Dendritic cell treated with granulocyte-macrophage colony-stimulating factor and Interleukin-4, amounts not matched to agents 40 ng/mL and 50 ng/mL, for 4 days (primary cell): ENCODE data around the gene ANXA2.
"Not testable (repeated sequence)": the region's sequence is repeated elsewhere in the genome, so short reads cannot be mapped to it uniquely, and the experiment has no call there.

ENCODE experiments used
- H3K27ac Mint-ChIP-seq: one replicate; pipeline ENCODE4 v1.8.0; 2022; ENCODE audit warnings: mild to moderate bottlenecking, mixed read lengths
- H3K27me3 Mint-ChIP-seq: one replicate; pipeline ENCODE4 v1.8.0; 2022; ENCODE audit warnings: mild to moderate bottlenecking, mixed read lengths
- H3K36me3 Mint-ChIP-seq: one replicate; pipeline ENCODE4 v1.8.0; 2022; ENCODE audit warnings: low read depth, mixed read lengths
- H3K4me1 Mint-ChIP-seq: one replicate; pipeline ENCODE4 v1.8.0; 2022; ENCODE audit warnings: low read depth, mixed read lengths
- H3K4me3 Mint-ChIP-seq: one replicate; pipeline ENCODE4 v1.8.0; 2022; ENCODE audit warnings: mild to moderate bottlenecking, moderate library complexity, mixed read lengths
- H3K9me3 Mint-ChIP-seq: one replicate; pipeline ENCODE4 v1.8.0; 2022; ENCODE audit warnings: mixed read lengths
- intact Hi-C: fragments of 100-400 bp; cut with micrococcal nuclease; formaldehyde crosslinking; loops from one replicate; pipeline ENCODE4 v1.15.0; 2022

ANXA2 gene

GRCh38 chr15:60404351-60404750 lies 6.6 kb upstream of the ANXA2 start:
- H3K27ac Mint-ChIP-seq, intact Hi-C loops, H3K36me3 Mint-ChIP-seq, H3K27me3 Mint-ChIP-seq, H3K9me3 Mint-ChIP-seq, H3K4me3 Mint-ChIP-seq: not testable (repeated sequence)
- peaks cover 33% of the 10 kb centered on the region for H3K4me1 Mint-ChIP-seq

- no peaks in the 10 kb centered on the region for H3K9me3 Mint-ChIP-seq
- no peak overlapping the region for H3K4me3 Mint-ChIP-seq
- H3K4me1 Mint-ChIP-seq = peaks cover 20% of the 10 kb centered on the region
- intact Hi-C loops = no loop called here
- H3K36me3 Mint-ChIP-seq = peaks cover 19% of the 10 kb centered on the region
- H3K27ac Mint-ChIP-seq = no peak overlapping the region
- H3K27me3 Mint-ChIP-seq = no peaks in the 10 kb centered on the region
Observed at GRCh38 chr15:60400944-60401343, 3.2 kb upstream of the ANXA2 start.

- Mint-ChIP-seq H3K4me3 (no peak overlapping the region), H3K9me3 (no peaks in the 10 kb centered on the region), H3K4me1 (peaks cover 20% of the 10 kb centered on the region), H3K36me3 (peaks cover 29% of the 10 kb centered on the region), H3K27me3 (no peaks in the 10 kb centered on the region), H3K27ac (no peak overlapping the region)
- intact Hi-C loops = loop anchor here (5.0 kb wide), 1 partner anchor 38 kb away; no protein-coding TSS in a partner anchor
Observed at GRCh38 chr15:60399931-60400330, 2.1 kb upstream of the ANXA2 start.

- H3K4me3 Mint-ChIP-seq = peak overlapping the region; percentile 95
- intact Hi-C loops = loop anchor here (5.0 kb wide), 1 partner anchor 37 kb away; no protein-coding TSS in a partner anchor
- no peaks in the 10 kb centered on the region for H3K9me3 Mint-ChIP-seq
- H3K4me1 Mint-ChIP-seq = peaks cover 26% of the 10 kb centered on the region
- peak overlapping the region; percentile 96 for H3K27ac Mint-ChIP-seq
- H3K36me3 Mint-ChIP-seq = peaks cover 35% of the 10 kb centered on the region
- no peaks in the 10 kb centered on the region for H3K27me3 Mint-ChIP-seq
Observed at GRCh38 chr15:60399246-60399915, 1.6 kb upstream of the ANXA2 start.

GRCh38 chr15:60396958-60397771 lies 621 bp downstream of the ANXA2 start:
- intact Hi-C loops = loop anchor here (2.0 to 5.0 kb wide), 2 partner anchors 35 to 708 kb away; partner anchors contain the start of gene BNIP2
- Mint-ChIP-seq H3K36me3 (peaks cover 56% of the 10 kb centered on the region), H3K27me3 (no peaks in the 10 kb centered on the region), H3K27ac (peak overlapping the region; percentile 96), H3K4me3 (peak overlapping the region; percentile 95), H3K4me1 (peaks cover 46% of the 10 kb centered on the region), H3K9me3 (no peaks in the 10 kb centered on the region)

- Mint-ChIP-seq H3K27ac (peak overlapping the region; percentile 96), H3K4me3 (peak overlapping the region; percentile 95), H3K36me3 (peaks cover 61% of the 10 kb centered on the region), H3K4me1 (peaks cover 51% of the 10 kb centered on the region), H3K27me3 (no peaks in the 10 kb centered on the region), H3K9me3 (no peaks in the 10 kb centered on the region)
- intact Hi-C loops = loop anchor here (2.0 to 5.0 kb wide), 2 partner anchors 34 to 708 kb away; partner anchors contain the start of gene BNIP2
Observed at GRCh38 chr15:60396560-60396957, 1.2 kb downstream of the ANXA2 start.

GRCh38 chr15:60396100-60396499 lies 1.7 kb downstream of the ANXA2 start:
- peak overlapping the region; percentile 95 for H3K4me3 Mint-ChIP-seq
- peaks cover 55% of the 10 kb centered on the region for H3K4me1 Mint-ChIP-seq
- peaks cover 65% of the 10 kb centered on the region for H3K36me3 Mint-ChIP-seq
- no peaks in the 10 kb centered on the region for H3K9me3 Mint-ChIP-seq
- no peaks in the 10 kb centered on the region for H3K27me3 Mint-ChIP-seq
- peak overlapping the region; percentile 96 for H3K27ac Mint-ChIP-seq
- intact Hi-C loops = loop anchor here (2.0 to 5.0 kb wide), 2 partner anchors 34 to 707 kb away; partner anchors contain the start of gene BNIP2

GRCh38 chr15:60395276-60396011 lies 2.3 kb downstream of the ANXA2 start:
- Mint-ChIP-seq H3K4me3 (peak overlapping the region; percentile 95), H3K27me3 (no peaks in the 10 kb centered on the region), H3K4me1 (peaks cover 61% of the 10 kb centered on the region), H3K9me3 (no peaks in the 10 kb centered on the region), H3K36me3 (peaks cover 72% of the 10 kb centered on the region), H3K27ac (peak overlapping the region; percentile 96)
- intact Hi-C loops = loop anchor here (2.0 to 5.0 kb wide), 2 partner anchors 33 to 707 kb away; partner anchors contain the start of gene BNIP2

GRCh38 chr15:60394689-60395097 lies 3.1 kb downstream of the ANXA2 start:
- Mint-ChIP-seq H3K36me3 (peaks cover 79% of the 10 kb centered on the region), H3K9me3 (no peaks in the 10 kb centered on the region), H3K27me3 (no peaks in the 10 kb centered on the region), H3K4me3 (peak overlapping the region; percentile 95), H3K27ac (peak overlapping the region; percentile 96), H3K4me1 (peaks cover 69% of the 10 kb centered on the region)
- intact Hi-C loops = loop anchor here (5.0 kb wide), 3 partner anchors 32 to 83 kb away; partner anchors contain the start of gene ICE2

GRCh38 chr15:60392986-60393790 lies 4.6 kb downstream of the ANXA2 start:
- H3K27ac Mint-ChIP-seq = peak overlapping the region; percentile 96
- no peaks in the 10 kb centered on the region for H3K27me3 Mint-ChIP-seq
- H3K36me3 Mint-ChIP-seq = peaks cover 95% of the 10 kb centered on the region
- peaks cover 69% of the 10 kb centered on the region for H3K4me1 Mint-ChIP-seq
- H3K9me3 Mint-ChIP-seq = no peaks in the 10 kb centered on the region
- peak overlapping the region; percentile 95 for H3K4me3 Mint-ChIP-seq
- intact Hi-C loops = loop anchor here (5.0 kb wide), 2 partner anchors 34 to 84 kb away; partner anchors contain the start of gene ICE2

- peak overlapping the region; percentile 96 for H3K27ac Mint-ChIP-seq
- intact Hi-C loops = loop anchor here (5.0 kb wide), 2 partner anchors 35 to 85 kb away; partner anchors contain the start of gene ICE2
Observed at GRCh38 chr15:60392601-60392985, 5.2 kb downstream of the ANXA2 start.

GRCh38 chr15:60391722-60392315 lies 6.0 kb downstream of the ANXA2 start:
- Mint-ChIP-seq H3K27me3 (no peaks in the 10 kb centered on the region), H3K4me3 (peak overlapping the region; percentile 71), H3K4me1 (peaks cover 79% of the 10 kb centered on the region), H3K9me3 (no peaks in the 10 kb centered on the region), H3K27ac (peak overlapping the region; percentile 81), H3K36me3 (peaks cover 98% of the 10 kb centered on the region)
- intact Hi-C loops = loop anchor here (5.0 kb wide), 2 partner anchors 35 to 85 kb away; partner anchors contain the start of gene ICE2

More at GRCh38 chr15:60392601-60392985, 5.2 kb downstream of the ANXA2 start:
- H3K4me1 Mint-ChIP-seq = peaks cover 71% of the 10 kb centered on the region
- H3K4me3 Mint-ChIP-seq = peak overlapping the region; percentile 48
- no peaks in the 10 kb centered on the region for H3K9me3 Mint-ChIP-seq
- no peaks in the 10 kb centered on the region for H3K27me3 Mint-ChIP-seq
- H3K36me3 Mint-ChIP-seq = peaks cover 98% of the 10 kb centered on the region
